HG03135 (cell line): Measurements from ENCODE around the gene TOR1AIP2.
"Not testable (repeated sequence)": the region's sequence is repeated elsewhere in the genome, so short reads cannot be mapped to it uniquely, and the experiment has no call there.

ENCODE experiments used
- ATAC-seq: cut with Tn5 transposase; IDR thresholded peaks from one replicate; pipeline ENCODE4 v1.9.1; 2021; ENCODE audit warnings: mild to moderate bottlenecking, moderate library complexity; ENCODE audit not compliant: unreplicated experiment

The TOR1AIP2 gene

DNA sequence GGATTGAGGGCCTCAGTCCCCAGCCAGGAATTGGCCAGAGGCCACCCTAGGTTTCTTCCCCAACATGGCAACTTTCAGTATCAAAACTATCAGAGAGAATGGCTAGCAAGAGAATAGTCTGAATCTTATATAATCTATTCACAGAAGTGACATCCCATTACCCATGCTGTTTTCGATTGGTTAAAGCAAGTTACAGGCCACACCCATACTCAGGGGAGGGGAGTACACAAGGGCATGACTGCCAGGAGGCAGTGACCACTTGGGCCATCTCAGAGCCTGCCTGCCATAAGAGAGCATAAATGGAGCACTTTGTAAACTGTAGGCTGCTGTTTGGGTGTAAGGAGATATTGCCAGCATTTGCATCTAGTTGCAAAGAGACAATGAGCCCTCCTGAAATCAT is 69.1 kb downstream of the TOR1AIP2 start:
- no peak for ATAC-seq

DNA sequence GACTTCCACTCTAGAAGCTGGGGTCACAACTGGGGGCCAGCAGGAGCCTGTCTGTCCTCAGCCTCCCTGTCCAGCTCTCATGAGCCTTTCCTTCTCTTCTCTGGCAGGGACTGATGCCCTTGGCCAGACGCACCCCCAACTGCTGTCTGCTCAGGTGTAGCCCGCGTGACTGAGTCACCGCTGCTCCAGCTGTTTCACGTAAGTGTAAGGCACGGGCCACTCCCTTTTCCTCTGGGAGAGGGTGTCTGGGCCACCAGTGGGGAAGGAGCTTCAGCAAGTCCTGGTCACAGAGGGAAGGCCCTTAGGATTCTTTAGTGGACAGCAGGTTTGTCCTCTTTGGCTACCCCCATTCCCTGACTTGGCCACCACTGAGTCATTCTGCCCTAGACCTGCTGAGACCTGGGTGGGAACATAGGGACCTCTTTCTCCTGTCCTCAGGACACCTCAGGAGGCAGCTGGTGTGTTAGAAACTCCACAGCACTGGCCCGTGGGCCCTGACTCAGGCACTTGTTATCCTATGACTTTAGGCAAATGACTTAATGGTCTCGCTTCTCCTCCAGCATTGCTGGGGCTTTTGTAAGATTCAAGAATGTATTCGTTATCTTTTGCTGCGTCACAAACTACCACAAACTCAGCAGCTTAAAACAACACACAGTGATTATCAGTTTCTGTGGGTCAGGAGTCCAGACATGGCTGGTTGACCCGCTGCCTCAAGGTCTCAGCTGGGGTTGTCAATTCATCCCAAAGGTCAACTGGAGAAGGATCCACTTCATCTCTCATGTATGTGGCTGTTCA is 69.7 kb downstream of the TOR1AIP2 start:
- no peak for ATAC-seq

DNA sequence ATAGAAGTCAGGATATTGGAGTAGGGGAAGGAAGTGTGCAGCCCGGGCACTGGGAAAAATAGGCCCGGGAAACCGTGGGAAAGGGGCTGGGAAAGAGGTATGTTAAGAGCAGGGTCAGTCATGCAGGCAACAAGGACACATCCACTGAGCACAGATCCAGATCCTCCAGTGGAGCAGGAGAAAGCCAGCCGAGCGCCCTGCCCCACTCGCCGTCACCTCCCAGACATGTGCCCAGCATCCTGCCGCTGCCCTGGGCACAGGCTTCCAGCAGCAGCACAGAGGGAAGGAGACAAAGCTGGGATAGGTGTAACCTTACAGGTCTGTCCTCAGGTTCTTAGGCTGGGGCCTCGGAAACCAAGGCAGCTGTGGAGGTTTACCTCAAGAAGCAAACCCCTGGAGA is 70.3 kb downstream of the TOR1AIP2 start:
- no peak for ATAC-seq

DNA sequence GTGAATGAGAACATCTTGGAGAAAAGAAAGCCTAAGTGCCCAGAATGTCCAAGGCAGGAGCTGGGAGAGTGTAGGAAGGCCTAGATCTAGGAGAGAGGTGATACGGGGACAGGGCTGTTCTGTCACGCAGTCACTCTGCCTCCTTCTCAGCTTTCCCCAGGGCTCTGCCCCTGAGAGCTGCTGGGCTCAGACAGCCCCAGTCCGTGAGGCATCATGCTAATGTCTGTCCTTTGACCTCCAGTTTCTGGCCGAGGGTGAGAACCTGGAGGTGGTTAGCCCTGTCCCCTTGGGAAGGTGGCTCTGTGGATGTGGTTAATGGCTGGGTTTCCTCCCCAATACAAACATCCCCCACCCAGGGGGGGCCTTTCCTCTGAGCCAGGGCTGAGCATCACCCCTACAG is 71.3 kb downstream of the TOR1AIP2 start:
- no peak for ATAC-seq

DNA sequence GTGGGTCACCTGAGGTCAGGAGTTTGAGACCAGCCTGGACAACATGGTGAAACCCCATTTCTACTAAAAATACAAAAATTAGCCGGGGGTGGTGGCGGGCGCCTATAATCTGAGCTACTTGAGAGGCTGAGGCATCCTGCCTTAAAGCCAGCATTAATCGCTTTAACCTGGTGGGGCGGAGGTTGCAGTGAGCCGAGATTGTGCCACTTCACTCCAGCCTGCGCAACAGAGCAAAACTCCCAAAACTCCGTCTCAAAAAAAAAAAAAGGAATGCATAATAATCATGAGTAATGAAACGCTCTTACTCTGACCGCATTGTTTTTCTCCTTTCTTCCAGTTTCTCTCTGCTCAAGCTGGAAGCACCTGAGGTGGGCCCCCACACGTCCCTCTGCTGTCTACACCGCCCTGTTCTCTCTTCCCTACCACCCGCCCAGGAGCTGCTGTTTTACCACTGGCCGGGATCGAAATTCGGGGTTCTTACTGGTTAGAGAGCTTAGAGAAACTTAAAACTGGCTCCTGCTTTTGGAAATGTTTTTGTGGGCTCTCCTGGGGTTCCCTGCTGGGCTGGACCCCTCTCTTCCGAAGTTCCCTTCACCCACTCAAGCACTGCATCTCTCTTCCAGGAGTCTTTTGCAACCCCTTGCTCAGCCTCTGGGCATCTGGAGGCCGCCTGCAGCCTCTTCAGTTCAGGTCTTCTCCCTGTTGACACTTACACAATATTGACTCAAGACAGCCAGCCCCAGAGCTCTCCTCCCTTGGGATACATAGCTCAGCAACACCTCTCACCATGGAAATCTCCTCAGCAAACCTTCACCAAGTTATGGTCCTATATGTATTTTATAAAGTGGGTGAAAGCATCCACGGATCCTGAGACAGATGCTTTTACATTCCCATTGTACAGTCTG is 72.1 kb downstream of the TOR1AIP2 start:
- no peak for ATAC-seq

DNA sequence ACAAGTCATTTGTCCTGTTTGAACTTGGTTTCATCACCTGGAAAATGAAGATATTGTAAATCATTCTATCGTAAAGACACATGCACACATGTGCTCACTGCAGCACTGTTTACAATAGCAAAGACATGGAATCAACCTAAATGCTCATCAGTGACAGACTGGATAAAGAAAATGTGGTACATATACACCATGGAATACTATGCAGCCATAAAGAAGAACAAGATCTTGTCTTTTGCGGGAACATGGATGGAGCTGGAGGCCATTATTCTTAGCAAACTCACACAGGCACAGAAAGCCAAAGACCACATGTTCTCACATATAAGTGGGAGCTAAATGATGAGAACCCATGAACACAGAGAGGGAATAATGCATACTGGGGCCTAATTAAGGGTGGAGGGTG is 73.2 kb downstream of the TOR1AIP2 start:
- not testable (repeated sequence) for ATAC-seq

DNA sequence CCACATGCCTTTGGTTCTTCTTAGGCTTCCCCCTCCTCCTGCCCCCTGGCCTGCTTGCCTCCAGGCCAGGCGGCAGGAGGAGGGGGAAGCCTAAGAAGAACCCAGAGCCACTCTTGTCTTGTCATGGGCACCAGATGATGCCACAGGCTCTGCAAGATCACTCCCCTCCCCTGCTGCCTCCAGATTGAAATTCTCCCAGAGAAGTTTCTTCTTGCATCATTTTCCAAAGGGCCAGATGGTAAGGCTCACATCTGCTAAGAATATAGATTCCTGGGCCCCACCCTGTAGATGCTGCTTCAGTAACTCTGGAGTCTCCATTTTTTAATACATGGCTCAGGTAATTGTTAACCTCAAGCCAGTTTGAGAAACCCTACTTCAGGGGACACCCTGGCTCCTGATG is 73.7 kb downstream of the TOR1AIP2 start:
- ATAC-seq, result no peak

DNA sequence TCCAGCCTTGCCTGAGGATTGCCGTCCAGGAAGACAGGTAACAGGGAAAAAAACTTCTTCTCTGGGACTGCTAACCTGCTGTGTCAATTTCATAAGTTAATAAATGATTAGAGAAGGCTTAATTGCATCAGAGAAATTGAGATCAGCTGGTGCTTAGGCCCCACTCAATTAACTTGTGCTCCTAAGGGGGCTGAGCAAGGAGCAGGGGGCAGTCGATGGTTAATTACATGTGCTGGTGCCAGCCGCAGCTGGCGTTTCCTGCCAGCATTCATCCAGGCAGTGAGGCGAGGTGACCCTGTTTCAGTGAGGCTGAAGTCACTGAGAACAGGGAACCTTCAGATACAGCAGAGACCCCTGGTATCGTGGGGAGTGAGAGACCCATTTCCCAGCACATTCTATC is 74.5 kb downstream of the TOR1AIP2 start:
- no peak for ATAC-seq

DNA sequence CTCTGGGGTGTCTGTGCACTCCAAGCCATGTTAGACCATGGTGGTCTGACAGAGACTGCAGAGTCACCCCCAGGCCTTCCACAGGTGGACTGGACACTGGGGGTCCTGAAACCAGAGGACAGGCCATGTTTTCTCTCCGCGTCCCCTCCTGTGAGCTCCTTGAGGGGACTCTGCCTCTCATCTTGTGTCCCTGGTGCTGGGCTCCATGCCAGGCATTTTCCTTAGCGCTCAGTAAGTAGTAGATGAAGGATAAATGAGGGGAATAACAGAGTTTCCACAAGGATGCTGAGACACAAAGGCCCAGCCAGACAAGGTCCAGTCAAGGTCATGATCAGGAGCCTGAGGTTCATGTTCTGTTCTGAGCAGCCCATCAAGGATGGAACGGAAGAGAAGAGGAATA is 77.1 kb downstream of the TOR1AIP2 start:
- ATAC-seq, result no peak

DNA sequence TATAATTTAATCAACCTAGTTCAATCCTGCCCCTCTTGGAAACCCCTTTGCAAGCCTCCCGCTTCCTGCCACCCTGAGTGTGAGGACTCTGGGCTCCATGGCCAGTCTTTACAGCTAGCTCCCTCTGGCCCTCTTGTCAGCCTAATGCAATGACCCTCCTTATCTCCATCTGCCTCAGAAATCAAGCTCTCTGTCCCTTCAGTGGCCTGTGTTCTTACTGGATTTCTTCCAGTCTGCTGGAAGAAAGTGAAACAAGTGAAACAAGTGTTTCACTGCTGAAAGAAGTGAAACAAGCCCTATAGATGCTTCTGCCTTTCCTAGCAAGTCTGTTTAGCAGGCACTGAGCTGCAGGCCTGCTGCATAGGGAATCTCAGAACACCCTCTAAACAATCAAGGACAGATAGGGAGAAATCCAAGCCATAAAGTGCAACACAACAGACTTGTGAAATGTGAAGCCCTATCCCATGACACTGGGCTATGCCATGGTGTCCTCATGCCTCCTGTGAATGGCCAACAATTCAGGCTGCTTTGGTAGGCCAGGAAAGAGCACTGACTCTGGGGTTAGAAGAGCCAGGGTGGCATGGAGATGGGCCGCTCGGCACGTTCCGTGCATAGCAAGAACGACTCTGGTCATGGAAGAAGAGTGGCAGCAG is 78.6 kb downstream of the TOR1AIP2 start:
- ATAC-seq, result no peak

DNA sequence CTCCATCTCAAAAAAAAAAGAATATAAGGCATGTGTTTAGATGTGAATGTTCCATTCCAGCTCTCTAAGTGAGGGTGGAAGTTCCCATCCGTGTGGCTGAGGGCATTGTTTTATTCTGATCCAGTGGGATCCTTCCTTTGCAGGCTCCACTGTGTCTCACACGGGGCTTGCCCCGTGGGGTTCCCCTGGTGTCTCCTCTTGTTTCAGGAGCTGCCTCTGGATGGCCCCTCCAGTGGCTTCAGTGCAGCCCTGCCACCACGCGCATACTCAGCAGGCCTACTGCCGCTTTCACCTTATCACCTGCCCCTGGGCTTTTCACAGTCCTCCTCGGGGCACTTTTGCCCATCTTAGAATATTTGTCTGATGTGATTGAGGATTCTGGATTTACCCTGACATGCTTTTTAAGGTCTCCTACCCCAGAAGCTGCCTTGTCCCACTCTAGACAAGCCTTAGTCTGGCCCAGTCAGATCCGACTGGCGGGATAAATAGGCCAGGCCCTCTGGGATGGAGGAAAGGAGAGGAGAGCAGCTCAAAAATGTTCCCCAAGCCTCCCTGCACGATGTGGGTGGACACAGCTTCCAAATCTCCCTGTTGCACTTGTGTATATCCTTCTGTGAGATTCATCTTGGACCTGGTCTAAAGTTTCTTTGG is 79.3 kb downstream of the TOR1AIP2 start:
- no peak for ATAC-seq

DNA sequence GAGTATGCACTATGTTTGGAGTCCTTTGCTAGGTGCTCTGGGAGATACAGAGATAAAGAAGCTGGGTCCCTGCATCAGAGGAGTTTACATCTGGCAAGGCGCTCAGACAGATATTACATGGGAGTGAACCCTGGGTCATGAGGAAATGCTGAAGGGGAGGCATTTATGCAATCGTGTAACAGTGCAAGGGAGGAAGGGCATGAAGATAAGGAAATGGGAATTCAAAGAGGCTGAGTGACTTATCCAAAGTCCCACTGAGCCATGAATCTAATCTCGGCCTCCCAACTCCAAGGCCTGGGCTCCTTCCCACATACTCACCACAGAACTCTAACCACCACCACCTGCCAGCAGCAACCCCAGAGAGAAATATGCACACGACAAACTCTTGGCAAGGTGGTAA is 82.9 kb downstream of the TOR1AIP2 start:
- no peak for ATAC-seq

DNA sequence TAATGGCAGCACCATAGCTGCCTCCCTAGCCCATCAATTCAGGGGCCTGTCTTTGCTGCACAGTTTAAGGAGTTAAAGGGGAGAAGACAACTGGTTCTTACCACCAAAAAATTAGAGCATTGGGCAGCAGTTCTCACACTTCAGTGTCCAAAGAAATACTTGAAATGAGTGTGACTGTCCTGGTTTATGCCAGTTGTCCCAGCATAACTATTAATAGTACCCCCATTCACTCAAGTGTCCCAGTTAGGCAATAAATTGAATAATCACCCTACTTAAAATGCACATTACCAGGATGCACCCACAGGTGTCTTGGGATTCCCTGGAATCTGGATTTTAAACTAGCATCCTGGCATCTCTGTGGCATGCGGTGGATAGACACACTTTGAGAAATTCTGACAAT is 83.5 kb downstream of the TOR1AIP2 start:
- no peak for ATAC-seq

DNA sequence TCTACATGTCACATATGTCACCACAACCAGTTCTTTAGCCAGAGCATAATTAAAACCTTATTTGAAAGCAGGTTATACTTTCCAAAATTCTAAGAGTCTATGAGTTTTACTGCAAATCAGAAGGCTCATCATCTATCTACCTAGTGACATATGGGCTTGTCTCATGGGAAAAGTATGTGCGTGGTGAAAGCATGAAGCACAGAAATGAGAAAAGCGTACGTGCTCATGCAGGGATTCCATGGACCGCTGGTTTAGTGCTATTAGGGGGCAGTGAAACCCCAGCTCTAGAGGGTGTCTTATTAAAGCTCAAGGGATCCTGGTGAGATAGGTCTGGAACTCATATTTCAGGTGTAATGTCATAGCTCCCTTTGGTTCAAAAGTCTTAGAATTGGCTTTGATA is 84.3 kb downstream of the TOR1AIP2 start:
- ATAC-seq, result no peak
